SK-N-SH (cell line): Measurements from ENCODE around the gene KNSTRN. TPM values are rescaled to one million over a fixed set of nuclear protein-coding genes. Genes with fewer than 3 reads are reported as not detected.

Experiments
- CTCF ChIA-PET: fragments of 300-600, 350-600 bp; formaldehyde crosslinking; extraction: SDS; loops from one replicate; lab custom pipeline; 2021; lab: Yijun Ruan, JAX
- POLR2A ChIA-PET: fragments of 350-600 bp; sonication (Branson Sonifier 250); formaldehyde crosslinking; extraction: SDS; loops from one replicate; lab custom pipeline; 2020; ENCODE audit warnings: antibody characterized with exemption, inconsistent platforms; lab: Yijun Ruan, JAX
- DNase-seq: peaks from one replicate; pipeline ENCODE4 v3.0.0; 2012
- H2AFZ ChIP-seq: fragments of 200-600 bp; sonication (generic); 2 replicates; pipeline ENCODE4 v1.8.1; 2016; ENCODE audit warnings: antibody characterized with exemption, mild to moderate bottlenecking, low read depth
- H3F3A ChIP-seq: fragments of 200-600 bp; sonication (generic); replicated peaks from 2 replicates; pipeline ENCODE3; 2016; ENCODE audit warnings: antibody characterized with exemption, mild to moderate bottlenecking; ENCODE audit not compliant: insufficient read depth
- H3K27ac ChIP-seq, 2 experiments: fragments of 200-500 bp in 1 of 2; fragments of 200-600 bp in 1 of 2; sonication (Bioruptor generic) in 1 of 2; sonication (generic), shearing (Covaris generic) in 1 of 2; 2 replicates each; pipeline versions ENCODE4 v1.5.1 to v1.6.1; 2014 to 2016; ENCODE audit warnings: low read depth in 2 of 2, inconsistent platforms in 1 of 2, low read length in 1 of 2, mild to moderate bottlenecking in 1 of 2, mixed read lengths in 1 of 2
- H3K27me3 ChIP-seq: fragments of 200-600 bp; sonication (generic), shearing (Covaris generic); 2 replicates; pipeline ENCODE4 v1.6.1; 2016; ENCODE audit warnings: mixed run types; ENCODE audit not compliant: insufficient read depth
- H3K36me3 ChIP-seq, 2 experiments: fragments of 200-500 bp in 1 of 2; fragments of 200-600 bp in 1 of 2; sonication (Bioruptor generic) in 1 of 2; sonication (generic) in 1 of 2; replicated peaks in 1 of 2; 2 replicates each; pipeline versions ENCODE3 to v1.5.1; 2014 to 2016; ENCODE audit warnings: low read length in 1 of 2, mild to moderate bottlenecking in 1 of 2; ENCODE audit not compliant: insufficient read depth in 2 of 2, control insufficient read depth in 1 of 2
- H3K4me1 ChIP-seq, 2 experiments: fragments of 200-500 bp in 1 of 2; fragments of 200-600 bp in 1 of 2; sonication (Bioruptor generic) in 1 of 2; sonication (generic), shearing (Covaris generic) in 1 of 2; 2 replicates each; pipeline versions ENCODE4 v1.5.1 to v1.6.1; 2014 to 2016; ENCODE audit warnings: low read depth in 1 of 2, low read length in 1 of 2, mixed run types in 1 of 2; ENCODE audit not compliant: insufficient read depth in 2 of 2, control insufficient read depth in 1 of 2
- H3K4me2 ChIP-seq: fragments of 200-600 bp; sonication (generic), shearing (Covaris generic); 2 replicates; pipeline ENCODE4 v1.6.1; 2017; ENCODE audit warnings: mixed run types
- H3K4me3 ChIP-seq, 2 experiments: fragments of 200-500 bp in 1 of 2; fragments of 200-600 bp in 1 of 2; sonication (Bioruptor generic) in 1 of 2; sonication (generic), shearing (Covaris generic) in 1 of 2; 2 replicates each; pipeline versions ENCODE4 v1.5.1 to v1.8.1; 2014 to 2016; ENCODE audit warnings: low read depth in 2 of 2, inconsistent platforms in 1 of 2, low read length in 1 of 2, mild to moderate bottlenecking in 1 of 2, mixed read lengths in 1 of 2, moderate library complexity in 1 of 2
- H3K79me2 ChIP-seq: fragments of 200-600 bp; sonication (generic); 2 replicates; pipeline ENCODE4 v1.8.1; 2017; ENCODE audit warnings: mild to moderate bottlenecking; ENCODE audit not compliant: insufficient read depth
- H3K9ac ChIP-seq: fragments of 200-600 bp; sonication (generic); 2 replicates; pipeline ENCODE4 v1.6.1; 2017; ENCODE audit warnings: mixed run types
- H3K9me2 ChIP-seq: fragments of 200-600 bp; sonication (generic); 2 replicates; pipeline ENCODE4 v1.6.1; 2017; ENCODE audit warnings: mixed run types
- H3K9me3 ChIP-seq: fragments of 200-600 bp; sonication (generic); 2 replicates; pipeline ENCODE4 v1.6.1; 2017; ENCODE audit warnings: mixed run types, mild to moderate bottlenecking, moderate library complexity
- H4K20me1 ChIP-seq: fragments of 200-600 bp; sonication (generic); 2 replicates; pipeline ENCODE4 v1.6.1; 2017; ENCODE audit warnings: mild to moderate bottlenecking, mixed run types; ENCODE audit not compliant: insufficient read depth
- CHD2 ChIP-seq: fragments of 150-350 bp; IDR thresholded peaks from 2 replicates; pipeline ENCODE4 v1.6.1; 2018; ENCODE audit warnings: low read length; ENCODE audit not compliant: partially characterized antibody
- ELF1 ChIP-seq: IDR thresholded peaks from 2 replicates; pipeline ENCODE4 v1.4.0; 2012
- FOXJ3 ChIP-seq: sonication (generic); formaldehyde crosslinking; IDR thresholded peaks from 2 replicates; pipeline ENCODE4 v1.5.1; 2020; ENCODE audit warnings: mild to moderate bottlenecking, missing genetic modification reagents
- FOXM1 ChIP-seq: IDR thresholded peaks from 2 replicates; pipeline ENCODE4 v1.4.0; 2012; ENCODE audit warnings: low read depth, mild to moderate bottlenecking
- GATA2 ChIP-seq: sonication (generic); formaldehyde crosslinking; IDR thresholded peaks from 2 replicates; pipeline ENCODE4 v1.5.0; 2020; ENCODE audit warnings: mild to moderate bottlenecking, missing genetic modification reagents
- MEF2A ChIP-seq: IDR thresholded peaks from 2 replicates; pipeline ENCODE4 v1.4.0; 2012; ENCODE audit warnings: low read depth, borderline replicate concordance
- NFIC ChIP-seq: IDR thresholded peaks from 2 replicates; pipeline ENCODE4 v1.4.0; 2012; ENCODE audit warnings: borderline replicate concordance
- POLR2AphosphoS5 ChIP-seq: IDR thresholded peaks from 2 replicates; pipeline ENCODE4 v1.6.1; 2012; ENCODE audit warnings: low read depth, low read length
- RAD21 ChIP-seq: IDR thresholded peaks from 2 replicates; pipeline ENCODE4 v1.6.1; 2012; ENCODE audit warnings: mild to moderate bottlenecking, low read length
- RXRA ChIP-seq: IDR thresholded peaks from 2 replicates; pipeline ENCODE4 v1.4.0; 2012; ENCODE audit warnings: low read depth, mild to moderate bottlenecking, borderline replicate concordance
- SIN3A ChIP-seq: IDR thresholded peaks from 2 replicates; pipeline ENCODE4 v1.6.1; 2012; ENCODE audit warnings: low read depth, mild to moderate bottlenecking, low read length, moderate library complexity, borderline replicate concordance
- TCF12 ChIP-seq: IDR thresholded peaks from 2 replicates; pipeline ENCODE4 v1.4.0; 2012
- TEAD4 ChIP-seq: IDR thresholded peaks from 2 replicates; pipeline ENCODE4 v1.4.0; 2012; ENCODE audit warnings: mild to moderate bottlenecking, borderline replicate concordance; ENCODE audit not compliant: insufficient read depth
- WGBS: methylation state at CpG from one replicate; pipeline ENCODE4 v1.1.6; 2017; ENCODE audit warnings: low lambda C conversion rate; 5-methylcytosine and 5-hydroxymethylcytosine counted together
- polyA plus RNA-seq, 3 experiments: library from polyadenylated mRNA; depleted of rRNA; stranded (reverse); fragments of >200 nt; gene quantifications; 2 replicates each; pipeline ENCODE4 v1.2.3, GENCODE V29; 2012
- TF ChIP-seq, protein P1 (sequence below): fragments of 150-350 bp; IDR thresholded peaks from 2 replicates; pipeline ENCODE4 v1.6.1; 2016; ENCODE audit warnings: mild to moderate bottlenecking, low read depth, low read length
- TF ChIP-seq, protein P2 (sequence below): IDR thresholded peaks from 2 replicates; pipeline ENCODE4 v1.4.0; 2012; ENCODE audit warnings: low read depth, borderline replicate concordance

Gene KNSTRN
- polyA plus RNA-seq, 1 of the 3 experiments (the other 2 are of a cell fraction), result 25.5 TPM

DNA sequence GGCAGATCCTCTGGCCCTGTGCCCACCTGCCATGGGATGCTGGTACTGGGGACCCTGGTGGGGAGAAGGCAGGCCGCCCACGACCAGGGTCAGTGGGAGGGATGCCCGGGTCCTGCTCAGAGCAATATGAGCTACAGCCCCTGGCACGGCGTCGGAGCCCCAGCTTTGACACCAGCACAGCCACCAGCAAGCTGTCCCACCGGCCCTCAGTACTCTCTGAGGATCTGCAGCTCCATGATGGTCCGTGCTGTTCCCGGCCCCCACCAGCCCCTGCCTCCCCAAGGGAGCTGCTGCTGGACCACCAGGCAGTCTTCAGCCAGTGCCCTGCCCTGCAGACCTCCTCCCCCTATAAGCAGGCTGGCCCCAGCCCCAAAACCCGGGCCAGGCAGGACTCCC is 13.0 kb upstream of the KNSTRN start:
- H3K4me2 ChIP-seq, result no peak overlapping the region
- TF ChIP-seq FOXM1, result no peak
- TF ChIP-seq RAD21, result no peak
- no peak for TF ChIP-seq ELF1
- no peak for TF ChIP-seq SIN3A
- TF ChIP-seq, protein P1, sequence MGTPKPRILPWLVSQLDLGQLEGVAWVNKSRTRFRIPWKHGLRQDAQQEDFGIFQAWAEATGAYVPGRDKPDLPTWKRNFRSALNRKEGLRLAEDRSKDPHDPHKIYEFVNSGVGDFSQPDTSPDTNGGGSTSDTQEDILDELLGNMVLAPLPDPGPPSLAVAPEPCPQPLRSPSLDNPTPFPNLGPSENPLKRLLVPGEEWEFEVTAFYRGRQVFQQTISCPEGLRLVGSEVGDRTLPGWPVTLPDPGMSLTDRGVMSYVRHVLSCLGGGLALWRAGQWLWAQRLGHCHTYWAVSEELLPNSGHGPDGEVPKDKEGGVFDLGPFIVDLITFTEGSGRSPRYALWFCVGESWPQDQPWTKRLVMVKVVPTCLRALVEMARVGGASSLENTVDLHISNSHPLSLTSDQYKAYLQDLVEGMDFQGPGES, result no peak
- TF ChIP-seq CHD2, result no peak
- TF ChIP-seq RXRA, result no peak
- TF ChIP-seq, protein P2, sequence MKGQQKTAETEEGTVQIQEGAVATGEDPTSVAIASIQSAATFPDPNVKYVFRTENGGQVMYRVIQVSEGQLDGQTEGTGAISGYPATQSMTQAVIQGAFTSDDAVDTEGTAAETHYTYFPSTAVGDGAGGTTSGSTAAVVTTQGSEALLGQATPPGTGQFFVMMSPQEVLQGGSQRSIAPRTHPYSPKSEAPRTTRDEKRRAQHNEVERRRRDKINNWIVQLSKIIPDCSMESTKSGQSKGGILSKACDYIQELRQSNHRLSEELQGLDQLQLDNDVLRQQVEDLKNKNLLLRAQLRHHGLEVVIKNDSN, result no peak
- TF ChIP-seq NFIC, result no peak
- TF ChIP-seq, all 33 proteins: peak for 0
- H4K20me1 ChIP-seq, result no peaks in the 10 kb centered on the region
- H3K9me2 ChIP-seq, result no peaks in the 10 kb centered on the region
- H3K4me3 ChIP-seq, result no peak overlapping the region
- ChIA-PET POLR2A (interaction anchor here (0.5 to 1.2 kb wide), 2 partner anchors 12 to 898 kb away, joined by 3 to 5 read pairs; partner anchors contain the start of gene DISP2), CTCF (interaction anchor here (1.5 to 70.6 kb wide), 8 partner anchors 9 to 55 kb away, joined by 3 to 2194 read pairs (median 10); partner anchors contain the start of genes ANKRD63, CCDC9B, DISP2 and INAFM2)
- H3K9me3 ChIP-seq, result no peaks in the 10 kb centered on the region
- H3K27me3 ChIP-seq, result no peaks in the 10 kb centered on the region
- no peak overlapping the region for H2AFZ ChIP-seq
- no peaks in the 10 kb centered on the region for H3K79me2 ChIP-seq
- H3F3A ChIP-seq, result no peaks in the 10 kb centered on the region
- H3K4me1 ChIP-seq, result peaks cover 0 to 17% of the 10 kb centered on the region in 2 experiments; a peak in 1 of 4 replicates
- H3K36me3 ChIP-seq, result no peaks in the 10 kb centered on the region
- no peak overlapping the region for H3K9ac ChIP-seq
- 82% methylated on average over 5 of the region's 10 CpGs for WGBS
- H3K27ac ChIP-seq, result no peak overlapping the region
- no peak for DNase-seq

DNA sequence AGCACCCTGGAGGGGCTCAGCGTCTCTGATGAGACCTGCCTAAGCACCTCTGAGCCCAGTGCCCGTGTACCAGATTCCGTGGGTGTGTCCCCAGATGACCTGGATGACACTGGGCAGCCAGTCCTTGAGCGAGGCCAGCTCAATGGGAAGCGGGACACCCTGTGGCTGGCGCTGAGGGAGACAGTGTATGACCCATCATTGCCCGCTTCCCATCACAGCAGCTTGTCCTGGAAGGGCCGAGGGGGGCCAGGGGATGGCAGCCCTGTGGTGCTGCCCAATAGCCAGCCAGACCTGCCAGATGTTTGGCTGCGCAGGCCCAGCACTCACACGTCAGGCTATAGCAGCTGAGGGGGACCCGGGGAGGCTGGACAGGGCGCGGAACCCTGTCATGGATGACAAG is 12.6 kb upstream of the KNSTRN start:
- Histone ChIP-seq H3K4me1 (peaks cover 0 to 17% of the 10 kb centered on the region in 2 experiments; a peak in 1 of 4 replicates), H3K4me2 (no peak overlapping the region), H3K79me2 (no peaks in the 10 kb centered on the region), H3K9me2 (no peaks in the 10 kb centered on the region), H2AFZ (no peak overlapping the region), H3K36me3 (no peaks in the 10 kb centered on the region), H3K27me3 (no peaks in the 10 kb centered on the region), H3K9ac (no peak overlapping the region), H3K4me3 (no peak overlapping the region), H3K27ac (no peak overlapping the region), H3F3A (no peaks in the 10 kb centered on the region), H3K9me3 (no peaks in the 10 kb centered on the region), H4K20me1 (no peaks in the 10 kb centered on the region)
- 88% methylated on average over 6 of the region's 13 CpGs for WGBS
- DNase-seq, result no peak
- ChIA-PET POLR2A (no interaction called here), CTCF (interaction anchor here (1.6 to 70.6 kb wide), 5 partner anchors 9 to 56 kb away, joined by 3 to 2194 read pairs (median 11); partner anchors contain the start of genes ANKRD63, CCDC9B, INAFM2 and KNSTRN)
- TF ChIP-seq MEF2A, result no peak
- no peak for TF ChIP-seq TEAD4
- TF ChIP-seq TCF12, result no peak
- no peak for TF ChIP-seq FOXJ3
- no peak for TF ChIP-seq POLR2AphosphoS5
- no peak for TF ChIP-seq GATA2
